ENCODE data around the gene SLC35F5. TPM values are rescaled to one million over a fixed set of nuclear protein-coding genes. Genes with fewer than 3 reads are reported as not detected.

Gene SLC35F5
- polyA plus RNA-seq, 1 donor from 2014 or later, result 56.2 TPM

DNA sequence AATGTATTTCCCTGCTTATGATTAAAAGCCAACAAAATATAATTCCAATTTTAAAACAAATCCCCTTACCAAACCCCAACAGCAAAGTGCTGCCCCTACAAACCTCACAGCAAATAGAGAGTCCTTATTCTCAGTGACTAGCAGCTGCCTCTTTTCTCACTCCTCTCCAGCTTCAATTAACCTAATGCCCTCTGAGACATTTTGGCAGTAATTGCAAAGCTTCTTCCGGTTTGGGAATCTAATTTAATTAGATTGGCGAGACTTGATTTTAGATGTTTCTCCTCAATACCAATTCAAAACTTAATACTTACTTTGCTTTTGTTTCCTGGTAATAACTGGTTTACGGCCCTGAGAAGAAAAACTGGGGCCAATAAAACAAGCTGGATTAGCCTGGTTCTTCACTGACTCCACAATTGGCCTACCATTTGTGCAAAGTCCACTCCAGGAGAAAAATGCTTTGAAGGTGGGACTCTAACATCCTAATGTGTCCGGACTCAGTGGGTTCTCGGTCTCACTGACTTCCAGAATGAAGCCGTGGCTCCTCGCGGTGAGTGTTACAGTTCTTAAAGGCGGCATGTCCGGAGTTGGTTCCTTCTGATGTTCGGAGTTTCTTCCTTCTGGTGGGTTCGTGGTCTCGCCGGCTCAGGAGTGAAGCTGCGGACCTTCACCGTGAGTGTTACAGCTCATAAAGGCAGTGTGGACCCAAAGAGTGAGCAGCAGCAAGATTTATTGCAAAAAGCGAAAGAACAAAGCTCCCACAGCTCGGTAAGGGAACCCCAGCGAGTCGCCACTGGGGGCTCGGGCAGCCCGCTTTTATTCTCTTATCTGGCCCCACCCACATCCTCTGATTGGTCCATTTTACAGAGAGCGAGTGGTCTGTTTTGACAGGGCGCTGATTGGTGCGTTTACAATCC is 52.8 kb downstream of the SLC35F5 start:
- Histone ChIP-seq H3K27me3 (ENCODE audit: insufficient read depth, low read depth, low read length) (no peaks in the 10 kb centered on the region), H4K20me1 (ENCODE audit: insufficient read depth) (no peaks in the 10 kb centered on the region), H3K9me3 (ENCODE audit: low read length) (no peaks in the 10 kb centered on the region), H3F3A (ENCODE audit: insufficient read depth, low read length, poor library complexity, severe bottlenecking) (no peaks in the 10 kb centered on the region), H3K4me3 (ENCODE audit: low read length) (no peak overlapping the region), H2AFZ (ENCODE audit: low read depth, low read length) (no peak overlapping the region), H3K4me2 (ENCODE audit: low read length) (no peak overlapping the region), H3K9ac (ENCODE audit: low read length) (no peak overlapping the region), H3K79me2 (replicated peaks; ENCODE audit: insufficient read depth, low read length) (no peaks in the 10 kb centered on the region), H3K27ac (ENCODE audit: low read length) (no peak overlapping the region), H3K9me2 (ENCODE audit: insufficient read depth, low read length) (no peaks in the 10 kb centered on the region), H3K36me3 (ENCODE audit: insufficient read depth, low read length) (no peaks in the 10 kb centered on the region)
- TF ChIP-seq POLR2AphosphoS5 (IDR thresholded peaks at IDR 0.05), result no peak
- no peak for TF ChIP-seq RAD21 (conservative IDR thresholded peaks at IDR 0.05)
- no peak for TF ChIP-seq SMC3 (conservative IDR thresholded peaks at IDR 0.05; ENCODE audit: poor library complexity)
- TF ChIP-seq TAF1 (IDR thresholded peaks at IDR 0.05; ENCODE audit: low read depth), result no peak
- TF ChIP-seq, protein P1, sequence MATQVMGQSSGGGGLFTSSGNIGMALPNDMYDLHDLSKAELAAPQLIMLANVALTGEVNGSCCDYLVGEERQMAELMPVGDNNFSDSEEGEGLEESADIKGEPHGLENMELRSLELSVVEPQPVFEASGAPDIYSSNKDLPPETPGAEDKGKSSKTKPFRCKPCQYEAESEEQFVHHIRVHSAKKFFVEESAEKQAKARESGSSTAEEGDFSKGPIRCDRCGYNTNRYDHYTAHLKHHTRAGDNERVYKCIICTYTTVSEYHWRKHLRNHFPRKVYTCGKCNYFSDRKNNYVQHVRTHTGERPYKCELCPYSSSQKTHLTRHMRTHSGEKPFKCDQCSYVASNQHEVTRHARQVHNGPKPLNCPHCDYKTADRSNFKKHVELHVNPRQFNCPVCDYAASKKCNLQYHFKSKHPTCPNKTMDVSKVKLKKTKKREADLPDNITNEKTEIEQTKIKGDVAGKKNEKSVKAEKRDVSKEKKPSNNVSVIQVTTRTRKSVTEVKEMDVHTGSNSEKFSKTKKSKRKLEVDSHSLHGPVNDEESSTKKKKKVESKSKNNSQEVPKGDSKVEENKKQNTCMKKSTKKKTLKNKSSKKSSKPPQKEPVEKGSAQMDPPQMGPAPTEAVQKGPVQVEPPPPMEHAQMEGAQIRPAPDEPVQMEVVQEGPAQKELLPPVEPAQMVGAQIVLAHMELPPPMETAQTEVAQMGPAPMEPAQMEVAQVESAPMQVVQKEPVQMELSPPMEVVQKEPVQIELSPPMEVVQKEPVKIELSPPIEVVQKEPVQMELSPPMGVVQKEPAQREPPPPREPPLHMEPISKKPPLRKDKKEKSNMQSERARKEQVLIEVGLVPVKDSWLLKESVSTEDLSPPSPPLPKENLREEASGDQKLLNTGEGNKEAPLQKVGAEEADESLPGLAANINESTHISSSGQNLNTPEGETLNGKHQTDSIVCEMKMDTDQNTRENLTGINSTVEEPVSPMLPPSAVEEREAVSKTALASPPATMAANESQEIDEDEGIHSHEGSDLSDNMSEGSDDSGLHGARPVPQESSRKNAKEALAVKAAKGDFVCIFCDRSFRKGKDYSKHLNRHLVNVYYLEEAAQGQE (IDR thresholded peaks at IDR 0.05; ENCODE audit: borderline replicate concordance), result no peak
- no peak for TF ChIP-seq EZH2 (IDR thresholded peaks at IDR 0.05; ENCODE audit: borderline replicate concordance, insufficient read depth, low read length, poor library complexity, severe bottlenecking)
- TF ChIP-seq EP300 (conservative IDR thresholded peaks at IDR 0.05; ENCODE audit: poor library complexity, severe bottlenecking), result no peak
- no peak for TF ChIP-seq CTCF (IDR thresholded peaks at IDR 0.05; ENCODE audit: poor library complexity, severe bottlenecking)
- no peak for TF ChIP-seq MXI1 (conservative IDR thresholded peaks at IDR 0.05; ENCODE audit: poor library complexity, severe bottlenecking)

GRCh38 chr2:113700186-113700841 is 56.1 kb downstream of the SLC35F5 start:
- Histone ChIP-seq H3K9ac (ENCODE audit: low read length) (no peak overlapping the region), H3K9me3 (ENCODE audit: low read length) (no peaks in the 10 kb centered on the region), H2AFZ (ENCODE audit: low read depth, low read length) (no peak overlapping the region), H3K4me3 (ENCODE audit: low read length) (no peak overlapping the region), H3K27ac (ENCODE audit: low read length) (no peak overlapping the region), H3K4me2 (ENCODE audit: low read length) (no peak overlapping the region), H3K79me2 (replicated peaks; ENCODE audit: insufficient read depth, low read length) (no peaks in the 10 kb centered on the region), H3K36me3 (ENCODE audit: insufficient read depth, low read length) (no peaks in the 10 kb centered on the region), H3K27me3 (ENCODE audit: insufficient read depth, low read depth, low read length) (no peaks in the 10 kb centered on the region), H3F3A (ENCODE audit: insufficient read depth, low read length, poor library complexity, severe bottlenecking) (no peaks in the 10 kb centered on the region), H3K9me2 (ENCODE audit: insufficient read depth, low read length) (no peaks in the 10 kb centered on the region), H4K20me1 (ENCODE audit: insufficient read depth) (no peaks in the 10 kb centered on the region)
- TF ChIP-seq EP300 (conservative IDR thresholded peaks at IDR 0.05; ENCODE audit: poor library complexity, severe bottlenecking) (no peak), TAF1 (IDR thresholded peaks at IDR 0.05; ENCODE audit: low read depth) (no peak), SMC3 (conservative IDR thresholded peaks at IDR 0.05; ENCODE audit: poor library complexity) (no peak), RAD21 (conservative IDR thresholded peaks at IDR 0.05) (no peak), POLR2AphosphoS5 (IDR thresholded peaks at IDR 0.05) (no peak), EZH2 (IDR thresholded peaks at IDR 0.05; ENCODE audit: borderline replicate concordance, insufficient read depth, low read length, poor library complexity, severe bottlenecking) (no peak), MXI1 (conservative IDR thresholded peaks at IDR 0.05; ENCODE audit: poor library complexity, severe bottlenecking) (no peak), CTCF (IDR thresholded peaks at IDR 0.05; ENCODE audit: poor library complexity, severe bottlenecking) (no peak)
- TF ChIP-seq, protein P1 (IDR thresholded peaks at IDR 0.05; ENCODE audit: borderline replicate concordance), result no peak

Measured in neural cell (in vitro differentiated cells).